ENCODE data around the gene GABRG3.

GABRG3 gene

GRCh38 chr15:27480642-27481041 is 509.7 kb downstream of the GABRG3 start:
- no peak for DNase-seq

DNA sequence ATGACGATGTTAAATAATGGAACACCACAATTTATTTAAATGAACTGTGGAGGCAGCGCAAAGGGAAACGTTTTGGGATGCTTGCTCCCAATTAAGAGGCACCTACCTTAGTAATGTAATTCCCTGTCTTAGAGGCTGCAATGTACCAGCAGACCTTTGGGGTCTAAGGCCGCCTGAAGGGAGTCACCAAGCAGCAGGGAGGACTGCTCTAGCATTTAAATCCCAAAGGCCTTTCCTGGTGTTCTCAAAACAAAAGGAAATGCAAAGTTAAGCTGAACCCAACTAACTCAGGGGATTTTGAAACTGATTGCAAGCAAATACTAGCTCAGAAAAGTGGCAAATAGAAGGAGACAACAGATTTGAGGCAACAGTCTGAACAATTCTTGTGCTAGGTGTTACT is 510.8 kb downstream of the GABRG3 start:
- no peak for DNase-seq

GRCh38 chr15:27482287-27482686 is 511.3 kb downstream of the GABRG3 start:
- no peak for DNase-seq

DNA sequence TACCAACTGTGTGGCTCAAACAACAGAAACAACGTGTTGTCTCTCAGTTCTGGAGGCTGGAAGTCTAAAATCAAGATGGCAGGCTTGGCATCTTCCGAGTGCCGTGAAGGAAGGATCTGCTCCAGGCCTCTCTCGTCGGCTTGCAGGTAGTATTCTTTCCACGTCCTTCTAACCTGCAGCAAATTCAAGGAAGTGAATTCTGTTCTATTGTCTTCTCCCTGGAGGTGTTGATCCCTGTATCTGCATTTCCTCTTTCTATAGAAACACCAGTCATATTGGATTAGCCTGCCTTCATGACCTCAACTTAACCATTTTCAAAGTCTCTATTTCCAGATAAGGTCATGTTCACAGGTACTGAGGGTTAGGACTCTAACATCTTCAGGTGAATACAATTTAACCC is 512.1 kb downstream of the GABRG3 start:
- no peak for DNase-seq

- DNase-seq: peak; percentile 22
Observed at GRCh38 chr15:27485265-27485664, 514.3 kb downstream of the GABRG3 start.

DNA sequence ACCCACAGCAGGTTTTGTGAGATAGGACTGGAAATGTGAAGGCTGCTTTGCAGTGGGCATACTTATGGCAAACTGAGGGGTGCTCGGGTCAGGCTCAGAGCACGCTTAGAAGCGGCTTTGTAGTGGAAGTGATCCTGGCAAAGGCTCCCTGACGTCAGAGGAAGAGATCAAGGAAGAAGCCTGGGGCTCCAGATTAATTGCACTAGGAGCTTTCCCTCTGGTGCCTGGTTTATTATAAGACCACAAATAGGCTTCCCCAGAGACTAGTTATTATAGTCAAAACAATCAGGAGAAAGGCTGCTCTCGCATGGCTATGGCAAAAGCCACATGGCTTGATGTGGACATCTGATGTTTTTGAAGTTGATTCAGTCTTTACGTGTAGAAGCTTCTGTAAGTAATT is 515.1 kb downstream of the GABRG3 start:
- DNase-seq: peak; percentile 96

DNA sequence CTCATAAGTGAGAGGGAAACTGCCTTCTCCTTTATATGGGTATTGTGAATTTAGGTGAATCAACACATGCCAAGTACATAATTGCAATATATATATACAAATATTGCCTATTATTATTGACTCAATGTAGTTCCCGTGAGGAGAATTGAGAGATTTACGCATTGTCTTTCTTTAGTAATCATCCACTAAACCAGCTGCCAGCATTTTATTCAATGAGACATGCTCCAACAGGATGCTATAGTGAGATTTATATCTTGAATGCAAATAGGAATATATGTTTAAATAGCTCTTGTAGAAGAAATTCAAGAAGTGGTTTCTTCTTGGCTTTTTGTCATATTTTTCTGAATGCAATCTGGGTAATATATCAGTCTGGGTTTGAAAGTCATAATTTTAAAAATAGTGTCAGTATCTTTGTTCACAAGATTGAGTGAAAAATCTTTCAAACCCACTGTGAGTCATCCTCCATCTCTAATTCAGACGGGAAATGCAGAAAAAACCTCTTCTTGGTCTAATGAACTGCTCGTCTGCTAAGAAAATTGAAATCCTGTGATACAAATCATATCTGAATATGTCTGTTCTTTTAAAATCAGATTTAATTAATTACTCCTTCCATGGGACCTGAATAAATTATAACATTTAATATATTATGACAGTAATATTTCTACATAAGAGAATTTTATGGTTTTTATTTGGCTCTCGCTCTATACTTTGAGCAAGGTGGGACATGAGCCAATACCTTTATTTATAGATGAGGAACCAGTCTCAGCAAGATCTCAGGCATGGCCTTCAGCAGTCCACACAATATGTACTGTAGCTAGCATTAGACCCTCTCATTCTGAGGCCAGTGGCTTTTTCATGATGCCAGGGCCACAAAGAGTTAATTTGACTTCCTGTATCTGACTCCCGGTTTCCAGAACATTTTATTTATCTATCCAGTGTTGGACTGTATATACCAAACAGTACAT is 516.0 kb downstream of the GABRG3 start:
- DNase-seq: peak; percentile 86

GRCh38 chr15:27487846-27488245 is 516.9 kb downstream of the GABRG3 start:
- no peak for DNase-seq

- DNase-seq: no peak
Observed at GRCh38 chr15:27490867-27491595, 520.0 kb downstream of the GABRG3 start.

DNA sequence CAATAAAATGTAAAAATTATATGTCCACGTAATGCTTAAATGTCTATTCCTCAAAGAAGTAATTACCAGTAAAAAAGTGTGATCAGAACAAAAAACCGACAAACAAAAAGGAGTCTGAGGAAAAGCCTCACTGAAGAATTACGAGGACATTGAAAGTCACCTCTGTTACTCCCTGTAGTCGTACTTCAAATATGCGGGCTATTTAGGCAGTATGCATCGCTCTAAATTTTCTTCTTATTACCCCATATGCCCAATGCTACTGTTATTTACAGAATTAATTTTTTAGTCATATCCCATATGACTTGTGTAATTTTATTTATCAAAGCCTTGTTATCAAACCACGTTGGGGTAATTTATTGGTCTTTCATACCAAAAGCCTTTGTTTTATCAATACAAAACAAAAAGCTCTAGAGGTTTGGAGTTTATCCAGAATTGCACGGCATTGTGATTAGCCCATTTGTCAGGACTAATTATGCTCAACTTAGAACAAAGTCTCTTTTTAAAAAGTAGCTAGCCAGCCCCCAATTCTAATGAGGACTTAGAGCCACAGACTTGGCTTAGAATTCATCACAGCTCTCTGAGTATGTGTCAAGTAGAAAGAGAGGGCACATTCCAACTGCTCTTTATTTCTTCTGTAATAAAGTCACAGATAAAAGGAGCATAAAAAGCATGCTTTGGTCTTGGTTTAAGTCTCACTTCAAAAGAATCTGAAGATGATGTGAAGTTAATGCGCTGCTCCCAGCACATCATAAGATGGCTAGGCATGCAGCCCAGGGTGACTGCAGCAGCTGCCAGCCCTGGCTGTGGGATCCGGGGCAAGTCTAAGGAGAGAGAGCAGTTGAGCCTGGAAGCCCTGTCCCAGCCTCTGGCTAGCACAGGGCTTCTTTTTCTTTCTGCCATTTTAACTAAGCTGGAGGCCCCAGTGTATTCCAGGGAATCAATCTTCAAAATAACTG is 521.0 kb downstream of the GABRG3 start:
- DNase-seq: no peak

DNA sequence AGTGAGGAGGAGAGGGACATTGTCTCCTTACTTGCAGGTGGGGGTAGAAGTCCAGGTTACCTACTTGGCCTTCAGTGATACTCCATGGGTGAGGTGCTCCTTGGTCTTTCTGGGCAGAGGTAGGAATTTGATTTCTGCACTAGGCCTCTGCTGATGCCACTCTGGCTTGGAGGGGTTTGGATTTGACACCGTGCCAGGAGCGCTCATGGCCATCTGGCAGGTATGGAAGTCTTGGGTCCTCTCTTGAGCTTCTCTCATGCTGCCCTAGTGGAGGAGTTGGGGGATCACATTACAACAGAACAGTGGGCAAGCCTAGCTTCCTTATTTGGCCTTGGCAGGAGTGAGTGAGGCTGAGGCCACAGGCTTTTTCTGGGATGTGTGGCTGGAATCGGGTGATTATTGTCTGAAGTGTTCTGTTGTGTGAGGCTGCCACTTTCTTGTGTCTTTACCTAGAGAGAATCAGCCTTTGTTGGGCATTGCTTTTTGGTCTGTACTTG is 525.0 kb downstream of the GABRG3 start:
- peak; percentile 87 for DNase-seq

DNA sequence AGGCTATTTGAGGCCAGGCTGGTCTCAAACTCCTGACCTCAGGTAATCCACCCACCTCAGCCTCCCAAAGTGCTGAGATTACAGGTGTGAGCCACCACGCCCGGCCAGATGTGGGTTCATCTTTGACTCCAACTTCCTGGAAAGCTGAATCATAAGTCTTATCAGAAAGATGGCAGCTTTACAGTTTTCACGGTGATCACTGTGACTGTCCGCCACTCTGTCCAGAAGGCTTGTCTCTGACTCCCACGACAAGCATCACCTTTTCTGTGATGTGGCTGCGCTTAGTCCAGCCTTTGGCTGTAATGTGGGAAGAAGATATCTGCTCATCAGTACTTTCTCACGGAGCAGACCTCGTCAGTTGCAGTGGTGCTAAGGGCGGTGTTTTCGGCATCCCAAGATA is 527.7 kb downstream of the GABRG3 start:
- no peak for DNase-seq

DNA sequence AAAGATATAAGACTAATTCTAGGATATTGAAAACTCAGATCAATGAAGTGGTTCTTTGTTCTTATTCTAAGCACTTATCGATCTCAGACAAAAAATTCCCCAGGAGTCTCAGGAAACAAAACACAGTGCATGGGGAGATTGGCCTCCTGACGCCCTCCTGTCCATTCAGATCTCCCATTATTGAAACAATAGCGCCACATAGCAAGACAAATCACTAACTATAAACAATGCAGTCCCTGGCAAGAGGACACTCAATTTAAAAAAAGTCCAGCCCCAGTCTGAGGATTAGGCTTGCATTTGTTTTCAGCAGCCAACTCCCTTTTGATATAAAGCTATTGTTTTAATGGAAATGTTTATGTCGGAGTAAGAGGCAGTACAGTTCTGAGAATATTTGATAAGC is 528.2 kb downstream of the GABRG3 start:
- DNase-seq: peak; percentile 10

GRCh38 chr15:27499719-27500118 is 528.7 kb downstream of the GABRG3 start:
- DNase-seq: no peak

GRCh38 chr15:27500206-27500605 is 529.2 kb downstream of the GABRG3 start:
- DNase-seq: no peak

GRCh38 chr15:27506752-27507151 is 535.8 kb downstream of the GABRG3 start:
- no peak for DNase-seq

DNA sequence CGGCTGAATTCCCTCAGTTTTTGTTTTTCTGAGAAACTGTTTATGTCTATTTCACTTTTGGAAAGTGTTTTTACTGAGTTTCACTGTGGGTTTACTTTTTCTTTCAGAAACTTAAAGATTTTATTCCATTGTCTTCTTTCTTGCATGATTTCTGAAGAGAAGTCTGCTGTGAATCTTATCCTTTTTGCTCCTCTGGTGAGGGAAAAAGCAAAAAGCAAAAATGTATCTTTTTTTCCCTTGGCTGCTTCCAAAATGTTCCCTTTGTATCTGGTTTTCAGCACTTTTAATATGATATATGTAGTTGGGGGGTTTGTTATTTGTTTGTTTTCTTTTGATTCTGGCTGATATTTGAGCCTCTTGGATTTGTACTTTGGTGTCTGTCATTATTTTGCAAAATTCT is 538.0 kb downstream of the GABRG3 start:
- DNase-seq: no peak

DNA sequence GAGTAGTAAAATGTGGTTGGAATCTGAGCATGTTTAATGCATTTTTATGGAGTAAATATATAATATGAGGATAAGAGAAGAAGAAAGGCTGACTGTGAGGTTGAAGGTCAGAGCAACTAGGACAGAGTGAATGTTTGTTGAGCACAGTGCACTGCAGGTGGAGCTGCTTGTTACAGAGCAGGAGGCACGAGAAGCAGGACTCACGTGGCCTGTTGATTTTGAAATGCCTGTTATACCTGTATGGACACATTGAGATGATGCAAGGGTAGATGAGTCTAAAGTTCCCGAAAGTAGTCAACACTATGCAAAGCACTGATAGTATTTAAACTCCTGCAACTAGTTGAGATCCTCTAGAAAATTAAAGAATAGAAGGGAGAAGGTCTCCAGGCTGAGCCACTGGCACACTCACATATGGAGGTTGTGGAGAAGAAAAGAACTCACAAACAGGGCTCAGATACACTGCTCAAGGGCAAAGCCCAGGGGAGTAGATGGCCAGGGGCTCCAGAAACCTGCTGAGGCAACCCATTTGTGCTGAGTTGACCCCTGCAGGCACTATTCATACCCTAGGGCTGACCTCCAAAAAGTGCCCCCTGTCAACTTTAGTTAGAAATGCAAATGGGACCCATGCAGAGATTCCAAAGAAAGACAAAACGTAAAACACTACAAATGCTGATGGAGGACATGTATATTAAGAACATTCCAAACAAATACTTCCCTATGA is 541.5 kb downstream of the GABRG3 start:
- DNase-seq: no peak

- no peak for DNase-seq
Observed at GRCh38 chr15:27514526-27514925, 543.5 kb downstream of the GABRG3 start.

DNA sequence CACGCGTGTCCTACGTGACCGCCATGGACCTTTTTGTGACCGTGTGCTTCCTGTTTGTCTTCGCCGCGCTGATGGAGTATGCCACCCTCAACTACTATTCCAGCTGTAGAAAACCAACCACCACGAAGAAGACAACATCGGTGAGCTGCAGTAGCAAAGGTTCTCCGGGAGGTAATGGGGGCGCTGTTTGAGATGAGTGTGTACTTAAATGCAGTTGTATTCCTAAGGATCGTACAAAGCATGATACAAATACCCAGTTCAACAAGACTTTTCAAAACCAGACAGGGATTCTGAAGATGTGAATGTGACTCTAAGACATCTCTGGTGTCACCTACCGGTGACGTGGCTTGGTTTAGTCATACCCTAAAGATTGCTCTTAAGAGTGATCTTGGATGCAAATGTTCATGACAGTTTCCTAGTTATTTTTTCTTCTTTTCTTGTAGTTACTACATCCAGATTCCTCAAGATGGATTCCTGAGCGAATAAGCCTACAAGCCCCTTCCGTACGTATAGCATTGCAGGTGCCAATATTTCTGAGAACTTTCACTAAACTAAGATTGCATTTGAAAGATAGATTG is 556.6 kb downstream of the GABRG3 start:
- DNase-seq: no peak

- no peak for DNase-seq
Observed at GRCh38 chr15:27529399-27529798, 558.4 kb downstream of the GABRG3 start.

- no peak for DNase-seq
Observed at GRCh38 chr15:27530994-27531393, 560.0 kb downstream of the GABRG3 start.

All from NCI-H69 (cell line).